PC-9 (cell line): Measurements from ENCODE around the gene IP6K2. TPM values are rescaled to one million over a fixed set of nuclear protein-coding genes. Genes with fewer than 3 reads are reported as not detected.

Source experiments
- BruUV-seq: library from RNA; stranded (reverse); fragments of 400-500 nt; replicated peaks from 2 replicates; lab custom pipeline; 2021; lab: Mats Ljungman, UMichigan
- CTCF ChIA-PET: fragments of 300-600 bp; sonication (Branson Sonifier 250); formaldehyde crosslinking; loops from one replicate; lab custom pipeline; 2022; ENCODE audit warnings: antibody characterized with exemption; lab: Charles Lee
- POLR2A ChIA-PET: fragments of 300-600 bp; sonication (Branson Sonifier 250); formaldehyde crosslinking; loops from one replicate; lab custom pipeline; 2022; ENCODE audit warnings: antibody characterized with exemption; ENCODE audit not compliant: unreplicated experiment; lab: Charles Lee
- DNase-seq, 2 experiments: peaks; one replicate each; pipeline versions ENCODE4 v3.0.0 to v3.0.0-alpha.2; 2015 to 2022; ENCODE audit warnings: mixed read lengths in 1 of 2
- H2AFZ ChIP-seq: fragments of 200-600 bp; sonication (generic); 2 replicates; pipeline ENCODE4 v1.8.1; 2017; ENCODE audit warnings: antibody characterized with exemption
- H3F3A ChIP-seq: fragments of 200-600 bp; sonication (generic); 2 replicates; pipeline ENCODE4 v1.8.1; 2017; ENCODE audit warnings: antibody characterized with exemption, mild to moderate bottlenecking, low read depth; ENCODE audit not compliant: insufficient read depth
- H3K27ac ChIP-seq: fragments of 200-600 bp; sonication (generic); 2 replicates; pipeline ENCODE4 v1.6.1; 2016; ENCODE audit warnings: mixed run types
- H3K27me3 ChIP-seq: fragments of 200-600 bp; sonication (generic); 2 replicates; pipeline ENCODE4 v1.6.1; 2016; ENCODE audit warnings: low read depth, mixed run types; ENCODE audit not compliant: insufficient read depth
- H3K36me3 ChIP-seq: fragments of 200-600 bp; sonication (generic); 2 replicates; pipeline ENCODE4 v1.6.1; 2016; ENCODE audit warnings: low read depth, mixed run types
- H3K4me1 ChIP-seq: fragments of 200-600 bp; sonication (generic); replicated peaks from 2 replicates; pipeline ENCODE4 v1.6.1; 2016; ENCODE audit warnings: mixed run types; ENCODE audit not compliant: insufficient read depth
- H3K4me2 ChIP-seq: fragments of 200-600 bp; sonication (generic); 2 replicates; pipeline ENCODE4 v1.6.1; 2017; ENCODE audit warnings: mixed run types
- H3K4me3 ChIP-seq: fragments of 200-600 bp; sonication (generic); 2 replicates; pipeline ENCODE4 v1.6.1; 2016; ENCODE audit warnings: mixed run types
- H3K79me2 ChIP-seq: fragments of 200-600 bp; sonication (generic); 2 replicates; pipeline ENCODE4 v1.6.1; 2017; ENCODE audit warnings: low read depth, mixed run types
- H3K9me2 ChIP-seq: fragments of 200-600 bp; sonication (generic); 2 replicates; pipeline ENCODE4 v1.8.1; 2017; ENCODE audit warnings: mild to moderate bottlenecking; ENCODE audit not compliant: insufficient read depth
- H3K9me3 ChIP-seq: fragments of 200-600 bp; sonication (generic); 2 replicates; pipeline ENCODE4 v1.8.1; 2016; ENCODE audit warnings: low read depth; ENCODE audit not compliant: insufficient read depth
- H4K20me1 ChIP-seq: fragments of 200-600 bp; sonication (generic); 2 replicates; pipeline ENCODE4 v1.8.1; 2017; ENCODE audit not compliant: insufficient read depth
- EZH2 ChIP-seq: fragments of 200-600 bp; sonication (generic); IDR thresholded peaks from 2 replicates; pipeline ENCODE4 v1.8.0; 2017; ENCODE audit warnings: antibody characterized with exemption, low read depth
- intact Hi-C: fragments of 100-400 bp; cut with micrococcal nuclease; formaldehyde crosslinking; loops from one replicate; pipeline ENCODE4 v1.10.0; 2022; ENCODE audit not compliant: unreplicated experiment
- total RNA-seq: library from RNA; stranded (reverse); gene quantifications from 2 replicates; pipeline ENCODE4 v1.2.3, GENCODE V29; 2021
- TF ChIP-seq, protein P1 (sequence below): fragments of 200-600 bp; sonication (generic); conservative IDR thresholded peaks from 2 replicates; pipeline ENCODE4 v1.6.1; 2017; ENCODE audit warnings: mixed run types, antibody characterized with exemption, mild to moderate bottlenecking, moderate library complexity

The IP6K2 gene
- total RNA-seq, 1 experiment from 2014 or later: 123 TPM

DNA sequence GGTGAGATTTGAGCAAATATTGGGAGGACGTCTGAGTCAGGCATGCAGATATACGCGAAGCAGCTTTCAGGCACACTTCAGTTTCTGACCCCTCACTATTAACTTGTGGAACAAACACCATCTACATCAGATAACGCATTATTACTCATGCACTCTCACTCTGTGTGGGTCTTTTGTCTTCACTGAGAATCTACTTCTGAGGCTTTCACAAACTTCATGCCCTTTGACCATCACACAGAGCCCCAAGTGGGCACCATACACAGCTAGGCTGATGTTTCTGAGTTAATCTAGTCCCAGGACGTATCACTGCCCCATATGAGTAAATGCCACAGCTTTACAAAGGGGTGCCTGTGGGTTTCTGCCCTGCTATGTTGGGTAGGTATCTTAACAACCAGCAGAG, 39.6 kb upstream of the IP6K2 start:
- Histone ChIP-seq H3K9me3 (no peaks in the 10 kb centered on the region), H3K27ac (no peak overlapping the region), H3K4me3 (no peak overlapping the region), H3K9me2 (no peaks in the 10 kb centered on the region), H2AFZ (no peak overlapping the region), H3K4me1 (no peaks in the 10 kb centered on the region), H3K4me2 (no peak overlapping the region), H3K27me3 (no peaks in the 10 kb centered on the region), H3F3A (no peaks in the 10 kb centered on the region; the same call in 1 of the 2 replicates), H3K79me2 (no peaks in the 10 kb centered on the region), H3K36me3 (no peaks in the 10 kb centered on the region), H4K20me1 (no peaks in the 10 kb centered on the region)
- POLR2A ChIA-PET: interaction anchor here (0.6 to 0.7 kb wide), 2 partner anchors 90 kb away, joined by 3 to 5 read pairs; no protein-coding TSS in a partner anchor
- no TSS peak for BruUV-seq
- intact Hi-C loops: no loop called here
- TF ChIP-seq, protein P1, sequence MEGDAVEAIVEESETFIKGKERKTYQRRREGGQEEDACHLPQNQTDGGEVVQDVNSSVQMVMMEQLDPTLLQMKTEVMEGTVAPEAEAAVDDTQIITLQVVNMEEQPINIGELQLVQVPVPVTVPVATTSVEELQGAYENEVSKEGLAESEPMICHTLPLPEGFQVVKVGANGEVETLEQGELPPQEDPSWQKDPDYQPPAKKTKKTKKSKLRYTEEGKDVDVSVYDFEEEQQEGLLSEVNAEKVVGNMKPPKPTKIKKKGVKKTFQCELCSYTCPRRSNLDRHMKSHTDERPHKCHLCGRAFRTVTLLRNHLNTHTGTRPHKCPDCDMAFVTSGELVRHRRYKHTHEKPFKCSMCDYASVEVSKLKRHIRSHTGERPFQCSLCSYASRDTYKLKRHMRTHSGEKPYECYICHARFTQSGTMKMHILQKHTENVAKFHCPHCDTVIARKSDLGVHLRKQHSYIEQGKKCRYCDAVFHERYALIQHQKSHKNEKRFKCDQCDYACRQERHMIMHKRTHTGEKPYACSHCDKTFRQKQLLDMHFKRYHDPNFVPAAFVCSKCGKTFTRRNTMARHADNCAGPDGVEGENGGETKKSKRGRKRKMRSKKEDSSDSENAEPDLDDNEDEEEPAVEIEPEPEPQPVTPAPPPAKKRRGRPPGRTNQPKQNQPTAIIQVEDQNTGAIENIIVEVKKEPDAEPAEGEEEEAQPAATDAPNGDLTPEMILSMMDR: no peak
- CTCF ChIA-PET: no interaction called here
- DNase-seq: no peak

DNA sequence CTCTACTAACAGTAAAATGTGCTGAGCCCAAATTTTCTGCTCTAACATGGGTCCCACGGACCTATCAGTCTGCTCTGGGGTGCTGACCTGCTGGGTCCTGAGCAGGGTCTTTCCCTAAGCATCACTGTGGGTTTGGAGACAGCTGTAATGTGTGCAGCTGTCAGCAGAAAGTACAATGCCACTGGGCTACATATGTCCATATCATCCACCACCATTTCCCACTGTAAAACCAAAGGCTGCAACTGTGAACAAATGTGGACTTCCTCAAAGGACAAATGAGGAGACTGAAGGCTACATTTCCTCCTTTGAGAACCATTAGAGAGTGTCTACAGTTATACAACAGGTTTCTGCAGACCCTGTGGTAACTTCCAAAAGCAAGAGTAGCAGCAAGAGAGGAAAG, 33.8 kb upstream of the IP6K2 start:
- TF ChIP-seq, protein P1: no peak
- no peak for TF ChIP-seq EZH2
- Histone ChIP-seq H3K27ac (no peak overlapping the region), H3K9me3 (no peaks in the 10 kb centered on the region), H3K4me1 (no peaks in the 10 kb centered on the region), H3F3A (no peaks in the 10 kb centered on the region), H3K9me2 (no peaks in the 10 kb centered on the region), H3K27me3 (no peaks in the 10 kb centered on the region), H2AFZ (no peak overlapping the region), H3K4me2 (no peak overlapping the region), H3K79me2 (no peaks in the 10 kb centered on the region), H3K36me3 (no peaks in the 10 kb centered on the region), H4K20me1 (no peaks in the 10 kb centered on the region), H3K4me3 (no peak overlapping the region)
- no TSS peak for BruUV-seq
- intact Hi-C loops: no loop called here
- ChIA-PET CTCF (no interaction called here), POLR2A (no interaction called here)
- DNase-seq: no peak

DNA sequence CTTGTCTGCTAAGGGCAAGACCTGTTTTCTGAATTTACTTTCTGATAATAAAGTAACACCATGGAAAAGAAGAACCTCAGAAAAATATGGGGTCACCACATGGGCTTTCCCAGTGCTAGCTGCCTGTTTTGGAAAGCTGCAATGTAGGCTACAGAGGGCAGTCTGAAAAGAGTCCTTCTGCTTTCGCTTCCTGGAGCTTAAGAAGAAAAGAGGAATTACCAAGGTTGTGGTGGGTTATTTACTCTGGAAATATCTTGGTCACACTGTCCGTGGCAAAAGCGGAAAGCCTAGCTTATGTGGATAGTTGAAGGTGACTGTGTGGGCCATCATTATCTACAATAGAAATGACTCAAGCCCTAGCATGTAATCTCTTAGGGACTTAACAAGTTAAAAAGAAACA, 31.7 kb upstream of the IP6K2 start:
- TF ChIP-seq, protein P1: no peak
- TF ChIP-seq EZH2: no peak
- no peak for DNase-seq
- no TSS peak for BruUV-seq
- Histone ChIP-seq H3K27me3 (no peaks in the 10 kb centered on the region), H3K27ac (no peak overlapping the region), H3K79me2 (no peaks in the 10 kb centered on the region), H4K20me1 (no peaks in the 10 kb centered on the region), H3F3A (no peaks in the 10 kb centered on the region), H2AFZ (no peak overlapping the region), H3K36me3 (no peaks in the 10 kb centered on the region), H3K9me3 (no peaks in the 10 kb centered on the region), H3K4me1 (no peaks in the 10 kb centered on the region), H3K4me3 (no peak overlapping the region), H3K9me2 (no peaks in the 10 kb centered on the region), H3K4me2 (no peak overlapping the region)
- CTCF ChIA-PET: no interaction called here
- intact Hi-C loops: loop anchor here (10.0 kb wide), 1 partner anchor 206 kb away; no protein-coding TSS in a partner anchor
- POLR2A ChIA-PET: interaction anchor here (0.6 kb wide), 1 partner anchor 41 kb away, joined by 4 read pairs; no protein-coding TSS in a partner anchor
